GM20000 (cell line): ENCODE results near the gene KCNG4.

ENCODE experiments used
- DNase-seq: peaks from one replicate; pipeline ENCODE4 v3.0.0; 2012; ENCODE audit warnings: low spot score
- CTCF ChIP-seq: IDR thresholded peaks from 2 replicates; pipeline ENCODE4 v1.5.1; 2012; ENCODE audit warnings: mild to moderate bottlenecking, control low read depth; ENCODE audit errors: extremely low read depth, missing control alignments

Gene KCNG4

GRCh38 chr16:84254062-84254461 is 14.2 kb upstream of the KCNG4 start:
- no peak for DNase-seq
- TF ChIP-seq CTCF = no peak

- DNase-seq = no peak
- no peak for TF ChIP-seq CTCF
These were observed 13.4 kb upstream of the KCNG4 start for GRCh38 chr16:84253173-84253572.

GRCh38 chr16:84252184-84252583 is 12.4 kb upstream of the KCNG4 start:
- no peak for TF ChIP-seq CTCF
- DNase-seq = no peak

- no peak for TF ChIP-seq CTCF
- no peak for DNase-seq
These were observed 8.0 kb upstream of the KCNG4 start for GRCh38 chr16:84247844-84248243.

- DNase-seq = no peak
- TF ChIP-seq CTCF = no peak
These were observed 7.5 kb upstream of the KCNG4 start for GRCh38 chr16:84247331-84247730.

GRCh38 chr16:84246679-84247077 is 6.9 kb upstream of the KCNG4 start:
- DNase-seq = no peak
- TF ChIP-seq CTCF = no peak

GRCh38 chr16:84245956-84246678 is 6.3 kb upstream of the KCNG4 start:
- DNase-seq = no peak
- no peak for TF ChIP-seq CTCF
